GM19099 (cell line): Measurements from ENCODE around the gene CLEC19A.

ENCODE experiments used
- POLR2A ChIP-seq: IDR thresholded peaks from 3 replicates; pipeline ENCODE4 v1.6.1; 2011; ENCODE audit warnings: low read depth; ENCODE audit not compliant: insufficient read length; ENCODE audit errors: extremely low read depth

Gene CLEC19A

GRCh38 chr16:19269098-19269497 is 16.4 kb upstream of the CLEC19A start:
- no peak for TF ChIP-seq POLR2A

- no peak for TF ChIP-seq POLR2A
These were observed 11.2 kb upstream of the CLEC19A start for GRCh38 chr16:19274165-19274797.

GRCh38 chr16:19278403-19278802 is 7.1 kb upstream of the CLEC19A start:
- TF ChIP-seq POLR2A, result no peak

- TF ChIP-seq POLR2A, result no peak
These were observed 4.3 kb upstream of the CLEC19A start for GRCh38 chr16:19281246-19281645.

GRCh38 chr16:19282101-19282500 is 3.4 kb upstream of the CLEC19A start:
- TF ChIP-seq POLR2A, result no peak

DNA sequence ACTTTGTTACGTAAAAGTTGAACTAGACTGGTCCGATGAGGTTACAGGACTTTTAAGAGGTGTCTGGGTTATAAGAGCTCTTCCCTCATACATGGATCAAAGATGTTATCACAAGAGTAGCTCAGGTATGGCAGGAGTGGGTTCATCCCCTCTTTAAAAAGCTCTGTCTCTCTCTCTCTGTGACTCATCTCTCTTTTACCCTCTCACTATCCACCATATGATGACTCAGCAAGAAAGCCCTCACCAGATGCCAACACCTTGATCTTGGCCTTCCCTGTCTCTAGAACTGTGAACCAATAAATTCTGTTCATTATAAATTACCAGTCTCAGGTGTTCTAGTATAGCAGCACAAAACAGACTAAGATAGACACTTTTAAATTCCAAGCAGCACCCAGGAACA is 1.9 kb upstream of the CLEC19A start:
- no peak for TF ChIP-seq POLR2A

- TF ChIP-seq POLR2A, result no peak
These were observed 1.3 kb upstream of the CLEC19A start for GRCh38 chr16:19284207-19284606.

DNA sequence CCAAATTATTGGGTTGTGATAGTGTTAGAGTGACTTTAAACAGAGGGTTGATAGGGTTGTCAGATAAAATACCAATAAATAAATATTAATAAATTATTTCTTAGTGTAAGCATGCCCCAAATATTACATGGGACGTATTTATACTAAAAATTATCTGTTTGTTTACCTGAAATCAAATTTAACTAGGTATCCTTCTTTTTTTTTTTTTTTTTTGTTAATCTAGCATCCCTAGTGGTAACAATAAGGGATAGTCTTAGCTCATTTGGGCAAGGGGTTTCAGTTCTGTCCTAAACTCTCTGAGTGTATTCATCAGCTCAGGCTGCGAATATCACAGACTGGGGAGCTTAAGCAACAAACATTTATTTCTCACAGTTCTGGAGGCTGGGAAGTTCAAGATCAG is 1.3 kb downstream of the CLEC19A start:
- TF ChIP-seq POLR2A, result no peak

DNA sequence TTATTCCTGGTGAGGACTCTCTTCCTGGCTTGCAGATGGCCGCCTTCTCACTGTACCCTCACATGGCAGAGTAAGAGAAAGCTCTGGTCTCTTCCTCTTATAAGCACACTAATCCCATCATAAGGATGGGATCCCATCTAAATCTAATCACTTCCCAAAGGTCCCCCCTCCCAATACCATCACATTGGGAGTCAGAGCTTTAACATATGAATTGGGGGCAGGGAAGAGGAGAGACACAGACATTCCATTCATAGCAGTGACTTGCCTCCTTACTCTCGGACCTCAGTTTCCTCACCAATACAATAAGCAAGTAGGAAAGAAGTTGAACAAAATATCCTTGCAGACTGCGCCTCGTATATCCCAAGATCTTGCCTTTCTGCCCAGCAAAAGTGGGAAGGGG is 1.7 kb downstream of the CLEC19A start:
- TF ChIP-seq POLR2A, result no peak

GRCh38 chr16:19288872-19289799 is 3.6 kb downstream of the CLEC19A start:
- no peak for TF ChIP-seq POLR2A

DNA sequence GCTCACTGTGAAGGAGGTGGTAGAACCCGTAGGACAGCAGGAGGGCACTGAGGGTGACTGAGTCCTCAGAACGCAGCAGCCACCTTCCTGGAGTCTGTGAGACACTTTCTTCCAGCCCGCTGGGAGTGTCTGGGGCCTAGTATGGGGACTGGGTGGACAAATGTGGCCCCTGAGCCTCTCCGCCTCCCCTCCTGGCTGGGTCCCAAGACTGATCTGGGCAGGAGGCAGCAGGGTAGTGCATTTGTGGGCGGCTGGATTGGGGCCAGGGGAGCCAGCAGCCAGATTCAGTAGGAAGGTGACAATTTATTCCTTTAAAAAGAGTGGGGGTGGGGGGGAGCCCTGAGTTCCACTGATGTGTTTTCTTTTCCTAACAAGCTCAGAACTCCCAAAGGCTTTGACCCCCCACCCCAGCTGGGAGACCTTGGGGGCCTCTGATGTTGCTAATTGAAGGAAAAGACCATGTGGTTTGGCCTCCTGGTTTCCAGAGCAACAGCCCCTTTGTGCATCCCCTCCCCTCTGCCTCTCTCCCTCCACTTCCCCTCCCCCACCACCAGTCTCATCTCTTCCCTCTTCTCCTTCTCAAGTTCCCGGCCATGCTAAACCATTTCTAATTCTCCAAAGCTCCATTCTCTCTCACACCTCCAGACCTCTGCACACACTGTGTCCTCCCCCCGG is 4.4 kb downstream of the CLEC19A start:
- TF ChIP-seq POLR2A, result no peak

- TF ChIP-seq POLR2A, result no peak
These were observed 5.3 kb downstream of the CLEC19A start for GRCh38 chr16:19290860-19291259.

GRCh38 chr16:19291475-19291874 is 5.9 kb downstream of the CLEC19A start:
- TF ChIP-seq POLR2A, result no peak

- TF ChIP-seq POLR2A, result no peak
These were observed 6.7 kb downstream of the CLEC19A start for GRCh38 chr16:19292186-19292585.

DNA sequence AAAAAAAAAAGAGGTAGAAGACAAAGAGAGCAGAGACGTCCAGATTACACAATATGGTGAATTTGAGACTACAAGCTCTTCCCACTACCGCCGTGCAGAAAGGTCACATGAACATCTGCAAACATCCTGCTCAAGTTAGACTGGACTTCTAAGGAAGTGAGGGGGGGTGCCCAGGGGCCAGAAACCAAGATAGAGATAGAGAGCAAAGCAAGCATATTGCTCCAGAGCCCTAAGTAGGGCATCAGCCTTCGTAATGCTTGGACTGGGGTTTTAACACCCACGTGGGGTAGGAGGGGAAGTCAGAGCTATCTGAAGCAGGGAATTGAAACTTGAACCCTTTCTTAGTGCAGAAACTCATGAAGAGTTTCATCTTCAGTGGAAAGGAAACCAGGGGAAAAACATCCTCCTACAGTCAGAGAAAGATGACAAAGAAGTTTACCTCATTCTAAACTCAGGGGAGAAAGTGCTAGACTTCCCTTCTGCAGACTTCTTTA is 8.7 kb downstream of the CLEC19A start:
- no peak for TF ChIP-seq POLR2A

GRCh38 chr16:19295393-19295792 is 9.9 kb downstream of the CLEC19A start:
- no peak for TF ChIP-seq POLR2A

DNA sequence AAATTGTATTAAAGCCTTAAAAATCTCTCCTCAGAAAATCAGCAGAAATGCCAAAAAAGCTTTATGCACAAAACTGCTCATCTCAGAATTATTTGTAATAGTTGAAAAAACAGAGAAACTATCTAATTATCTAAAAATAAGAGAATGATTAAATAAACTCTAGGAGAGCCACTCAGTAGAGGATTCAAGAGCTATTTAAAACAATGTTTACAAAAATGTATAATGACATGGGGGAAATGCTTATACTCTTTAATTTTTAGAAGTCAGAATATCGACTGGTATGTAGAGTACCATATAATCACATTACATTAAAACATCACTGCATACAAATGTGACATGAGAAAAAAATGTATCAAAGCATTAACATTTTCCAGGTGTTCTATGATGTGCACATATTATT is 11.9 kb downstream of the CLEC19A start:
- TF ChIP-seq POLR2A, result no peak
